HepG2 (cell line): ENCODE results near the gene ITPRIP. TPM values are rescaled to one million over a fixed set of nuclear protein-coding genes. Genes with fewer than 3 reads are reported as not detected.

ENCODE experiments used
- ATF4 ChIP-seq, 2 experiments: fragments of 450-650 bp in 1 of 2; sonication (generic) in 1 of 2; formaldehyde crosslinking; IDR thresholded peaks; 2 replicates each; pipeline versions ENCODE4 v1.5.0 to v1.8.0; 2020 to 2022; ENCODE audit warnings: mild to moderate bottlenecking in 1 of 2, missing genetic modification reagents in 1 of 2
- GLMP ChIP-seq: sonication (generic); formaldehyde crosslinking; IDR thresholded peaks from 2 replicates; pipeline ENCODE4 v1.9.0; 2021; ENCODE audit warnings: missing genetic modification reagents, mild to moderate bottlenecking, borderline replicate concordance
- GPN1 ChIP-seq: sonication (generic); formaldehyde crosslinking; IDR thresholded peaks from 2 replicates; pipeline ENCODE4 v1.5.1; 2020; ENCODE audit warnings: missing genetic modification reagents, borderline replicate concordance
- HES4 ChIP-seq: sonication (generic); formaldehyde crosslinking; IDR thresholded peaks from 2 replicates; pipeline ENCODE4 v1.9.0; 2021; ENCODE audit warnings: mild to moderate bottlenecking, missing genetic modification reagents, borderline replicate concordance
- HOXA7 ChIP-seq: sonication (generic); formaldehyde crosslinking; IDR thresholded peaks from 2 replicates; pipeline ENCODE4 v1.8.1; 2022; ENCODE audit warnings: mild to moderate bottlenecking, missing genetic modification reagents, moderate library complexity
- IRX3 ChIP-seq: sonication (generic); formaldehyde crosslinking; IDR thresholded peaks from 2 replicates; pipeline ENCODE4 v1.8.1; 2023; ENCODE audit warnings: mild to moderate bottlenecking, low read depth, missing genetic modification reagents, borderline replicate concordance
- KLF16 ChIP-seq, 2 experiments: sonication (generic) in 1 of 2; formaldehyde crosslinking in 1 of 2; IDR thresholded peaks; 2 replicates each; pipeline versions ENCODE4 v1.6.1 to v1.8.0; 2016 to 2023; ENCODE audit warnings: missing genetic modification reagents in 2 of 2, missing compliant biosample characterization in 1 of 2
- MAF1 ChIP-seq: sonication (generic); formaldehyde crosslinking; IDR thresholded peaks from 2 replicates; pipeline ENCODE4 v1.5.0; 2020; ENCODE audit warnings: missing genetic modification reagents, borderline replicate concordance
- MXD1 ChIP-seq: sonication (generic); formaldehyde crosslinking; IDR thresholded peaks from 2 replicates; pipeline ENCODE4 v1.4.0; 2020; ENCODE audit warnings: mild to moderate bottlenecking, missing genetic modification reagents
- NCOA2 ChIP-seq: sonication (generic); formaldehyde crosslinking; IDR thresholded peaks from 2 replicates; pipeline ENCODE4 v1.8.0; 2022; ENCODE audit warnings: inconsistent platforms
- NKX3-1 ChIP-seq: sonication (generic); formaldehyde crosslinking; IDR thresholded peaks from 2 replicates; pipeline ENCODE4 v1.5.0; 2020; ENCODE audit warnings: missing genetic modification reagents
- NR2F1 ChIP-seq, 2 experiments: fragments of 450-650 bp in 1 of 2; formaldehyde crosslinking in 1 of 2; IDR thresholded peaks; 2 replicates each; pipeline versions ENCODE4 v1.5.0 to v1.6.1; 2016 to 2020; ENCODE audit warnings: mild to moderate bottlenecking in 1 of 2, missing compliant biosample characterization in 1 of 2, missing genetic modification reagents in 1 of 2, moderate library complexity in 1 of 2
- PAWR ChIP-seq: sonication (generic); formaldehyde crosslinking; IDR thresholded peaks from 2 replicates; pipeline ENCODE4 v1.4.0; 2020; ENCODE audit warnings: missing genetic modification reagents, mild to moderate bottlenecking, borderline replicate concordance
- RBAK ChIP-seq: sonication (generic); formaldehyde crosslinking; IDR thresholded peaks from 2 replicates; pipeline ENCODE4 v1.5.1; 2020; ENCODE audit warnings: mild to moderate bottlenecking, missing genetic modification reagents
- RBM22 ChIP-seq: fragments of 200-400 bp; formaldehyde crosslinking; optimal IDR thresholded peaks from 2 replicates; pipeline ENCODE3; 2017; ENCODE audit warnings: mild to moderate bottlenecking, low read length, moderate library complexity
- RFX1 ChIP-seq: fragments of 450-650 bp; IDR thresholded peaks from 2 replicates; pipeline ENCODE4 v1.6.1; 2017
- STAT5B ChIP-seq: sonication (generic); formaldehyde crosslinking; IDR thresholded peaks from 2 replicates; pipeline ENCODE4 v1.4.0; 2020; ENCODE audit warnings: missing genetic modification reagents
- TCF7 ChIP-seq: sonication (generic); IDR thresholded peaks from 2 replicates; pipeline ENCODE4 v1.6.1; 2016; ENCODE audit warnings: antibody characterized with exemption, low read depth
- TFDP2 ChIP-seq: sonication (generic); formaldehyde crosslinking; IDR thresholded peaks from 2 replicates; pipeline ENCODE4 v1.4.0; 2020; ENCODE audit warnings: missing genetic modification reagents
- ZBTB43 ChIP-seq: sonication (generic); formaldehyde crosslinking; conservative IDR thresholded peaks from 2 replicates; pipeline ENCODE4 v1.4.0; 2020; ENCODE audit warnings: missing genetic modification reagents
- ZNF335 ChIP-seq: sonication (generic); formaldehyde crosslinking; IDR thresholded peaks from 2 replicates; pipeline ENCODE4 v1.4.0; 2020; ENCODE audit warnings: missing genetic modification reagents
- ZNF382 ChIP-seq: sonication (generic); formaldehyde crosslinking; IDR thresholded peaks from 2 replicates; pipeline ENCODE4 v1.5.0; 2020; ENCODE audit warnings: missing genetic modification reagents, mild to moderate bottlenecking, borderline replicate concordance
- ZNF556 ChIP-seq: sonication (generic); formaldehyde crosslinking; IDR thresholded peaks from 2 replicates; pipeline ENCODE4 v1.4.0; 2020; ENCODE audit warnings: mild to moderate bottlenecking, missing genetic modification reagents, borderline replicate concordance
- ZNF569 ChIP-seq: sonication (generic); formaldehyde crosslinking; IDR thresholded peaks from 2 replicates; pipeline ENCODE4 v1.5.0; 2020; ENCODE audit warnings: mild to moderate bottlenecking, missing genetic modification reagents, moderate library complexity, borderline replicate concordance
- ZNF576 ChIP-seq: sonication (generic); formaldehyde crosslinking; IDR thresholded peaks from 2 replicates; pipeline ENCODE4 v1.4.0; 2020; ENCODE audit warnings: mild to moderate bottlenecking, missing genetic modification reagents
- polyA plus RNA-seq, 8 experiments: library from polyadenylated mRNA; depleted of rRNA in 3 of 8; stranded (reverse) in 7 of 8; unstranded in 1 of 8; fragments of >200 nt; fragmentation: Illumina TruSeq in 4 of 8; extraction: Trizol in 4 of 8; gene quantifications; 2 replicates each; pipeline versions ENCODE4 v1.2.1 to v1.2.3, GENCODE V29; 2011 to 2016; ENCODE audit warnings: low read depth in 4 of 8, missing spikeins in 1 of 8, mixed read lengths in 1 of 8; ENCODE audit not compliant: insufficient read depth in 1 of 8
- total RNA-seq, 5 experiments: library from RNA; depleted of rRNA; stranded (reverse); fragments of >200 nt; fragmentation: Illumina TruSeq; extraction: Trizol; gene quantifications; 2 replicates each; pipeline ENCODE4 v1.2.3, GENCODE V29; 2016; ENCODE audit warnings: low read depth in 1 of 5

The ITPRIP gene
- total and polyA plus RNA-seq, 2 of the 13 experiments (the other 11 are each of a cell fraction or from before 2014, with no cell fraction given): 1.00 to 2.8 TPM

GRCh38 chr10:104337985-104338735 is at the start of gene ITPRIP (continued):
- TF ChIP-seq TCF7: no peak
- no peak for TF ChIP-seq NKX3-1 (CRISPR knock-in tag)
- TF ChIP-seq NR2F1 (CRISPR knock-in tag; IDR thresholded peaks at IDR 0.05): no peak
- TF ChIP-seq RBM22: no peak
- 0 out of 2 replicates have a peak, but pooled peaks have one; percentile 22 for TF ChIP-seq ZNF556 (CRISPR knock-in tag)
- TF ChIP-seq STAT5B (CRISPR knock-in tag): no peak
- TF ChIP-seq ZNF576 (CRISPR knock-in tag): no peak
- TF ChIP-seq RBAK (CRISPR knock-in tag): no peak
- TF ChIP-seq NCOA2 (CRISPR knock-in tag): no peak
- TF ChIP-seq RFX1: no peak
- TF ChIP-seq ATF4 (CRISPR knock-in tag; IDR thresholded peaks at IDR 0.05): no peak
- TF ChIP-seq PAWR: peak; percentile 65; the same call in 1 of the 2 replicates
- no peak for TF ChIP-seq GLMP (CRISPR knock-in tag)
- TF ChIP-seq ZNF569: no peak
- TF ChIP-seq ZNF382 (CRISPR knock-in tag): no peak
- no peak for TF ChIP-seq HOXA7 (CRISPR knock-in tag)
- TF ChIP-seq HES4 (CRISPR knock-in tag): peak; percentile 69; the same call in 1 of the 2 replicates
- TF ChIP-seq ZBTB43 (CRISPR knock-in tag): no peak
- no peak for TF ChIP-seq MAF1
- TF ChIP-seq TFDP2 (CRISPR knock-in tag): peak; percentile 47; the same call in 1 of the 2 replicates
- no peak for TF ChIP-seq ZNF335 (CRISPR knock-in tag)
- no peak for TF ChIP-seq GPN1 (CRISPR knock-in tag)
- TF ChIP-seq IRX3 (CRISPR knock-in tag): peak; percentile 61; the same call in 1 of the 2 replicates
- peak; percentile 80 for TF ChIP-seq MXD1 (CRISPR knock-in tag)
- TF ChIP-seq KLF16 (CRISPR knock-in tag; IDR thresholded peaks at IDR 0.05): no peak
